B cell (primary cell): ENCODE measurements around the gene CLIP1.
"Not testable (repeated sequence)": the region's sequence is repeated elsewhere in the genome, so short reads cannot be mapped to it uniquely, and the experiment has no call there.

Experiments
- EZH2 ChIP-seq: IDR thresholded peaks from 2 replicates; pipeline ENCODE4 v1.6.1; 2012; ENCODE audit warnings: borderline replicate concordance, low read depth, mild to moderate bottlenecking, moderate library complexity, low read length; ENCODE audit not compliant: insufficient read depth, poor library complexity, severe bottlenecking
- TF ChIP-seq, protein P1 (sequence below): fragments of 200-600 bp; IDR thresholded peaks from one replicate; pipeline ENCODE4 v1.8.0; 2022; ENCODE audit warnings: antibody characterized with exemption, mild to moderate bottlenecking

DNA sequence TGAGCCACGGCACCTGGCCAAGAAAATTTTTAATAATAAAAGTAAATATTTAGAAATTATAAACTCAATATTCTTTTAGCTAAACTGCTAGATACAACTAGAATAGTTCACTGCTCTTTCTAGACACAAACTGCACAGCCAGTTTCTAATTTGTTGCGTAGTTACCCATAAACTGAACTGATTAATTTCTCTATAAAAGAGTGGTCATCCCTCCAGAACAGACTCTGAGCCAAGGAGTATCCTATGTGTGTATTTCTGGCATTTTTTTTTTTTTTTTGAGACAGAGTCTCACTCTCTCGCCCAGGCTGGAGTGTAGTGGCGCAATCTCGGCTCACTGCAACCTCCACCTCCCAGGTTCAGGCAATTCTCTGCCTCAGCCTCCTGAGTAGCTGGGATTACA, 45.7 kb downstream of the CLIP1 start:
- TF ChIP-seq, protein P1, sequence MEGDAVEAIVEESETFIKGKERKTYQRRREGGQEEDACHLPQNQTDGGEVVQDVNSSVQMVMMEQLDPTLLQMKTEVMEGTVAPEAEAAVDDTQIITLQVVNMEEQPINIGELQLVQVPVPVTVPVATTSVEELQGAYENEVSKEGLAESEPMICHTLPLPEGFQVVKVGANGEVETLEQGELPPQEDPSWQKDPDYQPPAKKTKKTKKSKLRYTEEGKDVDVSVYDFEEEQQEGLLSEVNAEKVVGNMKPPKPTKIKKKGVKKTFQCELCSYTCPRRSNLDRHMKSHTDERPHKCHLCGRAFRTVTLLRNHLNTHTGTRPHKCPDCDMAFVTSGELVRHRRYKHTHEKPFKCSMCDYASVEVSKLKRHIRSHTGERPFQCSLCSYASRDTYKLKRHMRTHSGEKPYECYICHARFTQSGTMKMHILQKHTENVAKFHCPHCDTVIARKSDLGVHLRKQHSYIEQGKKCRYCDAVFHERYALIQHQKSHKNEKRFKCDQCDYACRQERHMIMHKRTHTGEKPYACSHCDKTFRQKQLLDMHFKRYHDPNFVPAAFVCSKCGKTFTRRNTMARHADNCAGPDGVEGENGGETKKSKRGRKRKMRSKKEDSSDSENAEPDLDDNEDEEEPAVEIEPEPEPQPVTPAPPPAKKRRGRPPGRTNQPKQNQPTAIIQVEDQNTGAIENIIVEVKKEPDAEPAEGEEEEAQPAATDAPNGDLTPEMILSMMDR: not testable (repeated sequence)
- TF ChIP-seq EZH2: not testable (repeated sequence)
